Measurements from ENCODE around the gene TRIM33.

GRCh38 chr1:114473796-114474195 lies 37.2 kb downstream of the TRIM33 start:
- TF ChIP-seq EZH2phosphoT487 (IDR thresholded peaks at IDR 0.05; ENCODE audit: low read depth, severe bottlenecking, unreplicated experiment) (no peak), CTCF (IDR thresholded peaks at IDR 0.05; ENCODE audit: poor library complexity) (no peak), EZH2 (IDR thresholded peaks at IDR 0.05; ENCODE audit: borderline replicate concordance) (no peak)
